ENCODE data around the gene DNAJC15.

The DNAJC15 gene

DNA sequence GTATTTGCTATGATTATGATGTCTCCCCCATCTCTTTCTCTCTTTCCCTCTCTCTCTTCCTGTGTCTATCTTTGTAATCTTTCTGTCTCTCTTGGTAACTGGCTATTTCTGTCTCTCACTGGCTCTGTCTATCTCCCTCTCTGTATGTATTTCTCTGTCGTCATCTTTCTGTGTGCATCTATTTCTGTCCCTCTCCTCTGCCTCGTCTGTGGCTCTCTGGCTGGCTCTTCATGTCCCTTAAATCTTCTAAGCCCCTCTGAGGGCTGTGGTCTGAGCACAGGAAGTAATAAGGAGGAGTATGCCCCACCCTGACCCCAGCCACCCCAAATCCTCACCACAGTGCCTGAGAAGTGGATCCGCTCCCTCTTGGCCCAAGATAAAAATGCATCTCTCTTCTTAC, 104.4 kb downstream of the DNAJC15 start:
- DNase-seq (ENCODE audit: low read depth) = no peak

GRCh38 chr13:43128504-43128961, 105.1 kb downstream of the DNAJC15 start:
- no peak for DNase-seq (ENCODE audit: low read depth)

DNA sequence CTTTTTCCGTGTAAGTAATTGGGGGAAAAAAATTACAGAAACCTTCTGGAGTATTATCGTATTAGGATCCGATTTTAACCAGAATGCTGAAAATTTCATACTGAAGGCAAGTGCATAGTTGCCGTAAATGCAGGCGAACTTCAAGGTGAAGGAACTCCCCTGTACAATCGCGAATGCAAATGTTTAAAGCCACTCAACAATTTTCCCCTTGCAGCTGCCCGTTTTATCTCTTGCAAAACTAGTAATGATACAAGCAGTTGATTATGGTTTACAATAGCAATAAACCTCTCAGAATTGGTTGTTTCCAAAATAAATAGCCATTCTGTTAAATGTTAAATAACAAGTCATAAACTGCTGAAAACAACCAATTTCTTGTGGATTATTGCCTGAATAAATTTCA, 105.7 kb downstream of the DNAJC15 start:
- DNase-seq (ENCODE audit: low read depth) = no peak

DNA sequence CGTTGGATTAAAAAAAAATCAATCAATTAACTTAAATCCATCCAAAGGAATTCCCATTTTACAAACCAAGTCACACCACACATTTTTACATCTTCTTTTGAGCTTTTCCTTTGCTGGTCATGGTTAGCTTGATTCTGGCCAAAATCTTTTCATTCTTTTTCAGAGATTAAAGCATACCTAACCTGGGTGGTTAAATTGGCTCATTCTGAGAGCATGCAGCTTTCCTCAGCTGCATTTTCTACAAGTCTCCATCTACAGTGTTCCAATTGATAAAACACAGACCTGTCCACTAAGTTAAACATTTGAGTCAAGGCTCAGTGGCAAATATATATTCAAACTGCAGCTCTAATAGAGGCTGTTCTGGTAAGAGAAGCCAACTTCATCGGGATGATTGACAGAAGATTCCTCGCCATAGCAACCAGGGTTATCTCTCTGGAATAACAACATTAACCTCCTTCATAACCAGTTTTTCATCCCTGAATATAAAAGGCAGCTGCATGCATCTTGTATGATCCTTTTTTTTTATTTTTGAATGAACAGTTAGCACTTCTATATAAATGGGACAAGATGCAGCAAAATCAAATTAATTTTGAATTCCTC, 106.2 kb downstream of the DNAJC15 start:
- no peak for DNase-seq (ENCODE audit: low read depth)

DNA sequence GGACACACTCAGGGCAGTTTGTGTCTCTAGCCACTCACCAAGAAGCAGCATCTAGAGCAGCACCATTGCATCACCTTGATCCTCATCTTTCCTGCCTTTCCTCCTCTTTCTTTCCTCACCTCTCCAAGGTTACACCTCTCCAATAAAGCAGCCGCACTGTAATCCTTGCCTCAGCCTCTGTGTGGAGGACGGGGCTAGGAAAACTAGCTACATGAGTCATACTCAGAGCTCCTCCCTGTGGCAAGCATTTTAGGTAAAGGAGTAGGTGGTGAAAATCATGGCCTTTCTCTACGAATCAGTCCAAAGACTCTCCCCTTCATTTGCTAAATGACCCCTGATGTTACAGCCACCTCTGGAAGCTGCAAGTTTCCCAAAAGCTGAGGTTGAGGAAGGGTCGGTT, 108.9 kb downstream of the DNAJC15 start:
- DNase-seq (ENCODE audit: low read depth) = peak; percentile 36

- DNase-seq (ENCODE audit: low read depth) = no peak
Measured at GRCh38 chr13:43132911-43133310, 109.5 kb downstream of the DNAJC15 start.

GRCh38 chr13:43133792-43134191, 110.4 kb downstream of the DNAJC15 start:
- DNase-seq (ENCODE audit: low read depth) = no peak

- no peak for DNase-seq (ENCODE audit: low read depth)
Measured at GRCh38 chr13:43134868-43135267, 111.5 kb downstream of the DNAJC15 start.

- DNase-seq (ENCODE audit: low read depth) = no peak
Measured at GRCh38 chr13:43135516-43135915, 112.1 kb downstream of the DNAJC15 start.

DNA sequence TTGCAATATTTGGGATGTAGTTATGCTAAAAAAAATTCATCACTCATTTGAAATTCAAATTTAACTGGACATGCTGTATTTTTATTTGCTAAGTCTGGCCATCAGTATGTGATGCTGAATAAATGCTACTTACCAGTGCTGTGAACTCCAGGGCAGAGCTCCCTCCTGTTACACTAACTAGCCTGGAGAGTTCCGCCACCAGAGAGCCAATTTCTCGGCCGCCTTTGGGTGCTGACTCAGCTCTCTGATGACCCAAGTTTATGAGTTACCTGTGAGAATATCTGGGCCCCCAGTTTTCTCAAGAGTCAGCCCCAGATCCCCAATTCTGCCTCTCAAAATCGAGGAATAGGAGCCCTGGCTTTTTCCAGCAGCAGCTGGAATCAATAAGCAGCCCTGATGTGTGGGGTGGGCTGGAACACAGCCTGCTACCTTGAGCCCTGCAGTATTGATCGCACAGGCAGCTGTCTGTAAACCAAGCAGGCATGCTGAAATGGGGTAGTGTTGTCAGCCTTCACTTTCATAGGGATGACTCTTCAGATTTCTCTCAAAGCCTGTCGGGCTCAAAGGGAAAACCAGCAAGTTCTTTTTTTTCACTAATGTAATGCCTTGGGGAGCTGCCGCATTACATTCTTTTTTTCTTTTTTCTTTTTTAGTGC, 113.7 kb downstream of the DNAJC15 start:
- no peak for DNase-seq (ENCODE audit: low read depth)

- no peak for DNase-seq (ENCODE audit: low read depth)
Measured at GRCh38 chr13:43139211-43139610, 115.8 kb downstream of the DNAJC15 start.

DNA sequence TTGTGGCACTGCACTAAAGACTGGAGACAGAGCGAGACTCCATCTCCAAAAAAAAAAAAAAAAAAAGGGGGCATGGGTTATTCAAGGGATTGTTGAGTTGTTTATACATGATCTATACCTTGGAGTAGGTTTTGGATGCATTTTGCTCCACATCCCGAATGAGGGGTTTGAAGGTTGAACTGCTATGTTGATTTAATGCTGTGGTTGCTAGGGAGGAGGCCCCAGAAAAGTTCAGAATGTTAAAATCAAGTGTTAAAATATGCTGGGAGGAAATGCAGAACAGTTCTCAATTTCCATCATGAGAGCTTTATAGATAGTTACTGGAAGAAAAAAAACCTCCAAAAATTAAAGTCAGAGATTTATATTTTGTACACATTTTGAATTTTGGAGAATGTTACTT, 116.5 kb downstream of the DNAJC15 start:
- no peak for DNase-seq (ENCODE audit: low read depth)

GRCh38 chr13:43140985-43141384, 117.6 kb downstream of the DNAJC15 start:
- no peak for DNase-seq (ENCODE audit: low read depth)

DNA sequence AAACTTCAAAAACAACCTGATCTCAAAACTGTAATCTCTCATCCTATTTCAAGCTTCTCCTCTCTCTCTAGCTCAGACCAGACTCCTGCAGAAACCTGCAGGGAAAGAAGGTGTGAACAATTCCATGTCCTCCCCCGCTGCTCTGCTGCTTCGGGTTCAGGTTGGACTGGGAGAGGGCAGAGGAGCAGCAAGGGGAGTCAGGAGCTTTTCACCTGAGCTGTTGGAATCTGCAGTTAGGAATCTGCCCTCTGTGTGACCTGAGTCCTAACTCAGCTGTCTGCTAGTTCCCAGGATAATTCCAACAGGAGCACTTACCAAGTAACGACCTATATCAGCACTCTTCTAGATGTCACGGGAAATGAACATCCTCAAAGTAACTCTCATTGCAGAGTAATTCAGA, 118.3 kb downstream of the DNAJC15 start:
- no peak for DNase-seq (ENCODE audit: low read depth)

DNA sequence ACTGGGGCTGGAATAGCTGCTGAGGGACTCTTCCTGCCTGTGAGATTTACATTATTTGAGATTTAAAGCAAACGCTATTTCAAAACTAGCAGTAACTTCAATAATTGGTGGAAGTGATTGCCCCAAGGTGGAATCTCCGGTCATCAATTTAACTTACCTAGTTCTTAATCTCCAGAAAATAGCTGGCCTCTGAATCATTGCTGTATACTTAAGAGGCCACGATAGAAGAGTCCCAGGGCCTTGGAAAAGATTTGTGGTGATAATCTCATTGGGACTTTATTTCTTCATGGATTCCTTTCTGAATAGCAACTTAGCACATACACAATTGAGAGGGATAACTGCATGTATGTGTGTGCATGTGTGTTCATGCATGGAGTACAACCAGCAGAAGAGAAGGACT, 120.2 kb downstream of the DNAJC15 start:
- no peak for DNase-seq (ENCODE audit: low read depth)

GRCh38 chr13:43145534-43146196, 122.3 kb downstream of the DNAJC15 start:
- DNase-seq (ENCODE audit: low read depth) = no peak

- DNase-seq (ENCODE audit: low read depth) = no peak
Measured at GRCh38 chr13:43146400-43146799, 123.0 kb downstream of the DNAJC15 start.

DNA sequence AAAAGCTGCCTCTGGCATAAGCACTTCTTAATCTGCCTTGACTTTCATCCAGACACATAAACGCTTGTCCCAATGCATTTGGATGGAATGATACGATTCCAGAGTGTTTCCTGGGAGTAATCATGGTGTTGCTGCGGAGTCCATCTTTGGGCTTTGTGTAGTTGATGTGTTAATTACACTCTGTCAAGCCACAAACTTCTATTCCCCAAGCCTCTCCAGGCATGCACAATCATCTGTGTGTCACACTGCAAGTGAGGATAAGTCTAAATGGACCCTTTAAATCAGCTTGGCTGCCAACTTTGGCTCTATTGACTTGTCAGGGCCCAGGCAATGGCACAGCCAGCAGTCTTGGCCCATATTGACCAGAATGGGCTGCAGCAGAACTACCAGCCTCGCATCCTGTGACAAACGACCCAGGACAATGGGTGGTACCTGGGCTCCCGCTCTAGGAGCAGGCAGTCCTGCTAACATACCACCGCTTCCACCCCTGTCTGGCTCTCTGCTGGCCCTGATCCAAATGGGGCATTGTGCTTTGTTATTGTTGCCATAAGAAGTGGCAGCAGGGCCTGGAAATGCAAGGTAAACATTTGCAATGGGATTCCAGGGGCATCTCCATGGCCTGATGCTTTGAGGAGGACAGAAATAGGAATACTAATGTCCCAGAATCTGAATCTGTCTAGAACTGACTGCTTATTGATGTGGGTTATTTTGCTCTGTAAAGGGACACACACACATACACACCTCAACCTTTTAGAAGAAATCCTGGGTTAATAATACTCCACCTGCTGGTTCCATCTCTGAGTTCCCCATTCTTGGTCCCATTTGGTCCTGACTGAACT, 127.2 kb downstream of the DNAJC15 start:
- DNase-seq (ENCODE audit: low read depth) = no peak

- peak; percentile 86 for DNase-seq (ENCODE audit: low read depth)
Measured at GRCh38 chr13:43153436-43154090, 130.2 kb downstream of the DNAJC15 start.

DNA sequence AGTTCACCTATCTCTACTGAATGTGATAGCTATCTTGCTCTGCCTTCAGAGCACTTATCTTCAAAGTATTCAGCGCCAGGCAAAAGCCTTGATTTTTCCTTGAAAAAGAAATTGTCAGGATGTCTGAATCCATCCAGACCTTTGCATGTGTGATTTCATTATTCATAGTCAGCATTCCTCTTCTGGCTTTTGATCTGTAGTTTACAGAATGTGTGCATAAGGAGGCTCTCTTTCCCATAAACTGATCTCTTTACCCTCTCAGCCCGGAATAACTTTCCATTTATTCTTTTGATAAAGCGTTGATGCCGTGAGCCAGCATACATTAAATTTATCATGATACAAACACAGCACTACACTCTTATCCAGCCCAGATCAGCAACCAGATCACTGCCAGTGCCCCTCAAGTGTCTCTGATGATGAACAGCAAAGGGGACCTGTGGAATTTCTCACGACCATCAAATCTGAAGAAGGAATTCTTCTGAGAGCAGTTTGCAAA, 130.8 kb downstream of the DNAJC15 start:
- no peak for DNase-seq (ENCODE audit: low read depth)

- no peak for DNase-seq (ENCODE audit: low read depth)
Measured at GRCh38 chr13:43154839-43155238, 131.5 kb downstream of the DNAJC15 start.

- DNase-seq (ENCODE audit: low read depth) = no peak
Measured at GRCh38 chr13:43156916-43157315, 133.5 kb downstream of the DNAJC15 start.
